ENCODE data around the gene SPATA6. TPM values are rescaled to one million over a fixed set of nuclear protein-coding genes. Genes with fewer than 3 reads are reported as not detected.

Gene SPATA6
- total RNA-seq: 8.4 and 10.2 TPM in 2 replicates

GRCh38 chr1:48471691-48472576 is at the start of gene SPATA6:
SPATA6 (minus strand) TSS chr1:48472204; CDS start chr1:48472008, 196 bp downstream.

Small RNA genes within 50 kb of the gene (small RNA-seq; reads per million reads assigned to genes)
- gene RNU4-61P (not detected), gene RNU6-723P (not detected)

Other genes with a start within 250 kb of the SPATA6 start
- gene SLC5A9, start 249.5 kb downstream of the SPATA6 start, total RNA-seq: not detected in 2 replicates

All from hair follicle dermal papilla cell (primary cell).